SK-N-MC (cell line): ENCODE data around the gene VN1R5.
"Not testable (repeated sequence)": the region's sequence is repeated elsewhere in the genome, so short reads cannot be mapped to it uniquely, and the experiment has no call there.

Experiments
- EZH2 ChIP-seq: fragments of 200-600 bp; sonication (generic); IDR thresholded peaks from one replicate; pipeline ENCODE4 v1.6.1; 2017; ENCODE audit warnings: antibody characterized with exemption
- POLR2AphosphoS5 ChIP-seq: IDR thresholded peaks from 2 replicates; pipeline ENCODE4 v1.6.1; 2012; ENCODE audit warnings: mild to moderate bottlenecking, low read depth, low read length, borderline replicate concordance

GRCh38 chr1:247255772-247256171 lies at the start of gene VN1R5:
- TF ChIP-seq POLR2AphosphoS5, EZH2: not testable (repeated sequence)
